Measurements from ENCODE around the gene UNC13C.

DNA sequence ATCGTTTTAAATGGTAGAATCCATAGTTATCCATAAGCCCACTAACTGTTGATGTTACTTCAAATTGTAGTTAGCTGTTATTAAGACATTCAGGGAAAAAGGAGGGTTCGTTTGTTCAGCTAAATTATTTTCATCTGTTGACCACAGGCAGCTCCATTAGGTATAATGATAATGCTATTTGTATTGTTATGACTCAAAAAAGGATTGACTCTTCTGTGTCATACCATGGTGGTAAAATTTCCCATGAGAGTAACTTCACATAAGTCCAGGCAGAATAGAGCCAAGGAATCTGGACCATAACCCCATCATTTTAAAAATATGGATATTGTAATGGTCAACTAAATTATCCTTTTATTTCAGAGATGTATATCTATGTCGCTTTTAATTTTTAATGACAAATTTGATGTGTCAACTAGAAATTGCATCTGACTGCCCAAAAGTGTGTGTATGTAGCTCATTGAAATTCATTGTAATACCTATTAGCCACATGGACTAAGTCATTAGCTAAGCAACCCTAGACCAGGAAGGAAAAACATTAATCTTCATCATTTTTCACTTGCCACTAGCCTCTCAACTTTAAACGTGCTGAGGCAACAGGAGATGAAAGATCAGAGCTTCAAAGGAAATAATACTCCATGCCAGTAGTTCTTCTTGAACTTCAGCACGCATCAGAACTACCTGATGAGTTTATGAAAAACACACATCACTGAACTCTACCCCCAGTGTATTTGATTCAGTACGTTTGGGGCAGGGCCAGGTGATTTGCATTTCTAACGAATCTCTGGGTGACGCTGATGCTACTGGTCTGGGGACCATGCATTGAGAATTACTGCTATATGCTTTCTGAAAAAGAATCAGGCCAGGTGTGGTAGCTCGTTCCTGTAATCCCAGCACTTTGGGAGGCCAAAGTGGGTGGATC lies 537.7 kb downstream of the UNC13C start:
- TF ChIP-seq, protein P1, sequence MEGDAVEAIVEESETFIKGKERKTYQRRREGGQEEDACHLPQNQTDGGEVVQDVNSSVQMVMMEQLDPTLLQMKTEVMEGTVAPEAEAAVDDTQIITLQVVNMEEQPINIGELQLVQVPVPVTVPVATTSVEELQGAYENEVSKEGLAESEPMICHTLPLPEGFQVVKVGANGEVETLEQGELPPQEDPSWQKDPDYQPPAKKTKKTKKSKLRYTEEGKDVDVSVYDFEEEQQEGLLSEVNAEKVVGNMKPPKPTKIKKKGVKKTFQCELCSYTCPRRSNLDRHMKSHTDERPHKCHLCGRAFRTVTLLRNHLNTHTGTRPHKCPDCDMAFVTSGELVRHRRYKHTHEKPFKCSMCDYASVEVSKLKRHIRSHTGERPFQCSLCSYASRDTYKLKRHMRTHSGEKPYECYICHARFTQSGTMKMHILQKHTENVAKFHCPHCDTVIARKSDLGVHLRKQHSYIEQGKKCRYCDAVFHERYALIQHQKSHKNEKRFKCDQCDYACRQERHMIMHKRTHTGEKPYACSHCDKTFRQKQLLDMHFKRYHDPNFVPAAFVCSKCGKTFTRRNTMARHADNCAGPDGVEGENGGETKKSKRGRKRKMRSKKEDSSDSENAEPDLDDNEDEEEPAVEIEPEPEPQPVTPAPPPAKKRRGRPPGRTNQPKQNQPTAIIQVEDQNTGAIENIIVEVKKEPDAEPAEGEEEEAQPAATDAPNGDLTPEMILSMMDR (IDR thresholded peaks at IDR 0.05) = no peak
- TF ChIP-seq POLR2A (IDR thresholded peaks at IDR 0.05) = no peak
